Adipose tissue (tissue), 3 donors: ENCODE measurements around the gene RHOT2. TPM values are rescaled to one million over a fixed set of nuclear protein-coding genes. Genes with fewer than 3 reads are reported as not detected.

ENCODE experiments used
- H3K27ac ChIP-seq: one replicate; pipeline ENCODE4 v1.5.1; 2013; ENCODE audit warnings: low read depth, low read length
- WGBS, 3 donors: extraction: QIAGEN DNeasy Blood & Tissue Kit; methylation state at CpG; one replicate each; pipeline ENCODE4 v1.1.7; 2013; 5-methylcytosine and 5-hydroxymethylcytosine counted together
- polyA plus RNA-seq, 3 donors: library from polyadenylated mRNA; stranded (reverse); fragments of 200-250 nt; gene quantifications; one replicate each; pipeline ENCODE4 v1.2.3, GENCODE V29; 2013
- donor health status: healthy with polysubstance abuse.
- donor health status: Bipolar disorder and iron deficiency.
- donor health status: healthy.

RHOT2 gene
- polyA plus RNA-seq, 3 donors, result 67.7 to 107 (median 85.5) TPM

GRCh38 chr16:643050-643368 is 24.9 kb upstream of the RHOT2 start:
- 70 to 86% (median 84%) methylated on average over 13 of the region's 13 CpGs for WGBS, 3 donors

GRCh38 chr16:644556-644955 is 23.4 kb upstream of the RHOT2 start:
- 90 to 93% (median 92%) methylated on average over 12 of the region's 12 CpGs for WGBS, 3 donors
- H3K27ac ChIP-seq, result no peak overlapping the region

More at GRCh38 chr16:643050-643368, 24.9 kb upstream of the RHOT2 start:
- no peak overlapping the region for H3K27ac ChIP-seq

- H3K27ac ChIP-seq, result no peak overlapping the region
- WGBS, 3 donors, result 66 to 74% (median 73%) methylated on average over 30 to 32 of the region's 32 CpGs
These were observed 21.9 kb upstream of the RHOT2 start for GRCh38 chr16:645852-646678.

- no peak overlapping the region for H3K27ac ChIP-seq
- 79 to 83% (median 81%) methylated on average over 22 of the region's 22 CpGs for WGBS, 3 donors
These were observed 21.2 kb upstream of the RHOT2 start for GRCh38 chr16:646679-647172.

GRCh38 chr16:647173-647902 is 20.6 kb upstream of the RHOT2 start:
- no peak overlapping the region for H3K27ac ChIP-seq
- 65 to 84% (median 78%) methylated on average over 24 to 25 of the region's 25 CpGs for WGBS, 3 donors

- no peak overlapping the region for H3K27ac ChIP-seq
- WGBS, 3 donors, result 19 to 44% (median 35%) methylated on average over 24 of the region's 24 CpGs
These were observed 19.7 kb upstream of the RHOT2 start for GRCh38 chr16:648071-648780.

GRCh38 chr16:648781-649589 is 18.9 kb upstream of the RHOT2 start, which contains the start of gene WDR90:
Gene WDR90, plus strand, starts transcription at chr16:649365. Its CDS starts 52 bp downstream, at chr16:649417.
- WGBS, 3 donors, result 1 to 2% (median 2%) methylated on average over 59 to 91 of the region's 91 CpGs
- no peak within 1 kb of the TSS for H3K27ac ChIP-seq

GRCh38 chr16:649631-650030 is 18.3 kb upstream of the RHOT2 start:
- 4 to 5% (median 5%) methylated on average over 27 to 44 of the region's 44 CpGs for WGBS, 3 donors
- no peak overlapping the region for H3K27ac ChIP-seq

- 88 to 91% (median 90%) methylated on average over 21 to 22 of the region's 22 CpGs for WGBS, 3 donors
- no peak overlapping the region for H3K27ac ChIP-seq
These were observed 16.1 kb upstream of the RHOT2 start for GRCh38 chr16:651844-652243.

GRCh38 chr16:652454-653305 is 15.3 kb upstream of the RHOT2 start:
- WGBS, 3 donors, result 86 to 88% (median 88%) methylated on average over 28 of the region's 28 CpGs
- no peak overlapping the region for H3K27ac ChIP-seq

- H3K27ac ChIP-seq, result no peak overlapping the region
- WGBS, 3 donors, result 92 to 94% (median 93%) methylated on average over 11 to 12 of the region's 12 CpGs
These were observed 13.9 kb upstream of the RHOT2 start for GRCh38 chr16:654034-654433.

GRCh38 chr16:657487-657886 is 10.4 kb upstream of the RHOT2 start:
- no peak overlapping the region for H3K27ac ChIP-seq
- 92 to 96% (median 95%) methylated on average over 17 to 22 of the region's 22 CpGs for WGBS, 3 donors

- WGBS, 3 donors, result 91 to 95% (median 94%) methylated on average over 29 to 35 of the region's 35 CpGs
- no peak overlapping the region for H3K27ac ChIP-seq
These were observed 9.0 kb upstream of the RHOT2 start for GRCh38 chr16:658679-659571.

- WGBS, 3 donors, result 89 to 91% (median 91%) methylated on average over 18 to 20 of the region's 20 CpGs
- H3K27ac ChIP-seq, result no peak overlapping the region
These were observed 8.3 kb upstream of the RHOT2 start for GRCh38 chr16:659618-660017.

GRCh38 chr16:660132-660458 is 7.8 kb upstream of the RHOT2 start:
- 58 to 69% (median 62%) methylated on average over 6 of the region's 6 CpGs for WGBS, 3 donors
- no peak overlapping the region for H3K27ac ChIP-seq

- H3K27ac ChIP-seq, result no peak overlapping the region
- WGBS, 3 donors, result 9 to 26% (median 13%) methylated on average over 25 to 39 of the region's 43 CpGs
These were observed 7.3 kb upstream of the RHOT2 start for GRCh38 chr16:660459-661183.
